GM12878 (cell line): Measurements from ENCODE around the gene LRP1B. TPM values are rescaled to one million over a fixed set of nuclear protein-coding genes. Genes with fewer than 3 reads are reported as not detected.

ENCODE experiments used
- ATAC-seq: fragments of 200-7000 bp; cut with Tn5 transposase; 3 replicates; pipeline ENCODE4 v1.9.1; 2020; ENCODE audit warnings: mild to moderate bottlenecking, moderate library complexity
- BruUV-seq: library from RNA; stranded (reverse); fragments of 400-500 nt; replicated peaks from 2 replicates; lab custom pipeline; 2021; lab: Mats Ljungman, UMichigan
- CTCF ChIA-PET: fragments of 300-600 bp; sonication (Branson Sonifier 250); formaldehyde crosslinking; extraction: SDS; loops from one replicate; lab custom pipeline; 2021; ENCODE audit warnings: inconsistent platforms; lab: Yijun Ruan, JAX
- POLR2A ChIA-PET: fragments of 350-600 bp; formaldehyde crosslinking; extraction: SDS; loops from one replicate; lab custom pipeline; 2021; ENCODE audit warnings: inconsistent platforms; lab: Charles Lee
- RAD21 ChIA-PET: fragments of 300-600 bp; sonication (Branson Sonifier 250); formaldehyde crosslinking; loops from one replicate; lab custom pipeline; 2023; ENCODE audit warnings: antibody characterized with exemption; ENCODE audit not compliant: unreplicated experiment; lab: Charles Lee
- SMC1A ChIA-PET: fragments of 300-600 bp; sonication (Branson Sonifier 250); formaldehyde crosslinking; loops from one replicate; lab custom pipeline; 2023; ENCODE audit not compliant: unreplicated experiment, uncharacterized antibody; lab: Charles Lee
- DNase-seq: peaks from one replicate; pipeline ENCODE4 v3.0.0-alpha.2; 2011; ENCODE audit warnings: low read depth, low spot score
- FAIRE-seq: peaks from 3 replicates; lab custom pipeline; 2011; peaks lifted over from hg19 to GRCh38; lab: Jason Lieb, UNC
- H2AFZ ChIP-seq: 2 replicates; pipeline ENCODE4 v1.6.0; 2011; ENCODE audit warnings: low read depth, low read length, control low read depth; ENCODE audit not compliant: control insufficient read depth
- H3K27ac ChIP-seq: 2 replicates; pipeline ENCODE4 v1.5.1; 2011; ENCODE audit warnings: control low read depth; ENCODE audit not compliant: control insufficient read depth, insufficient read depth
- H3K27me3 ChIP-seq, 2 experiments: replicated peaks in 1 of 2; 2 replicates each; pipeline versions ENCODE4 v1.6.0 to v1.6.1; 2011; ENCODE audit warnings: low read length in 1 of 2; ENCODE audit not compliant: control insufficient read depth in 2 of 2, insufficient read depth in 2 of 2
- H3K36me3 ChIP-seq, 2 experiments: 2 replicates each; pipeline ENCODE4 v1.5.1; 2011; ENCODE audit warnings: low read length in 1 of 2; ENCODE audit not compliant: control insufficient read depth in 2 of 2, insufficient read depth in 2 of 2
- H3K4me1 ChIP-seq: 2 replicates; pipeline ENCODE4 v1.6.1; 2011; ENCODE audit warnings: mild to moderate bottlenecking, low read length, moderate library complexity, mixed read lengths; ENCODE audit not compliant: control insufficient read depth, insufficient read depth
- H3K4me2 ChIP-seq: 2 replicates; pipeline ENCODE4 v1.6.0; 2011; ENCODE audit warnings: control low read depth; ENCODE audit not compliant: control insufficient read depth, insufficient read depth
- H3K4me3 ChIP-seq: fragments of 200-600 bp; sonication (generic); 2 replicates; pipeline ENCODE4 v1.5.1; 2016
- H3K79me2 ChIP-seq: 2 replicates; pipeline ENCODE4 v1.6.0; 2011; ENCODE audit warnings: low read length; ENCODE audit not compliant: control insufficient read depth, insufficient read depth
- H3K9ac ChIP-seq: 2 replicates; pipeline ENCODE4 v1.8.0; 2011; ENCODE audit warnings: low read length, control low read depth, mixed read lengths; ENCODE audit not compliant: control insufficient read depth, insufficient read depth
- H3K9me3 ChIP-seq: replicated peaks from 3 replicates; pipeline ENCODE4 v1.5.1; 2011; ENCODE audit warnings: mild to moderate bottlenecking, low read length; ENCODE audit not compliant: control insufficient read depth, insufficient read depth
- H4K20me1 ChIP-seq: 2 replicates; pipeline ENCODE4 v1.6.0; 2011; ENCODE audit not compliant: control insufficient read depth, insufficient read depth
- CEBPZ ChIP-seq: fragments of 150-350 bp; IDR thresholded peaks from 2 replicates; pipeline ENCODE4 v1.6.1; 2016; ENCODE audit warnings: low read depth, low read length
- CREB1 ChIP-seq: IDR thresholded peaks from 2 replicates; pipeline ENCODE4 v1.6.1; 2012; ENCODE audit warnings: low read depth, mild to moderate bottlenecking, inconsistent platforms
- MEF2A ChIP-seq: IDR thresholded peaks from 2 replicates; pipeline ENCODE4 v1.6.1; 2011; ENCODE audit warnings: low read depth, mild to moderate bottlenecking, low read length, moderate library complexity; ENCODE audit not compliant: insufficient read depth
- PML ChIP-seq: IDR thresholded peaks from 2 replicates; pipeline ENCODE4 v1.6.1; 2012; ENCODE audit warnings: low read length, inconsistent platforms
- RBBP5 ChIP-seq: fragments of 200-600 bp; sonication (generic); conservative IDR thresholded peaks from 2 replicates; pipeline ENCODE4 v1.6.1; 2016
- STAT1 ChIP-seq: fragments of 450-650 bp; conservative IDR thresholded peaks from 2 replicates; pipeline ENCODE4 v1.6.1; 2014; ENCODE audit warnings: antibody characterized with exemption, mild to moderate bottlenecking
- ZNF207 ChIP-seq: fragments of 450-650 bp; IDR thresholded peaks from 2 replicates; pipeline ENCODE4 v1.6.1; 2014; ENCODE audit warnings: antibody characterized with exemption, mild to moderate bottlenecking, borderline replicate concordance
- ZNF384 ChIP-seq: IDR thresholded peaks from 2 replicates; pipeline ENCODE4 v1.6.1; 2012; ENCODE audit warnings: low read depth, mild to moderate bottlenecking, low read length, improper control_type of control experiment, borderline replicate concordance
- WGBS: methylation state at CpG from one replicate; pipeline ENCODE4 v1.1.6; 2016; ENCODE audit warnings: low lambda C conversion rate; ENCODE audit not compliant: insufficient replicate concordance, insufficient coverage; ENCODE audit errors: missing lambda C conversion rate; 5-methylcytosine and 5-hydroxymethylcytosine counted together
- in situ Hi-C: fragments of 300-500 bp; cut with MboI; formaldehyde crosslinking; loops from 9 replicates; pipeline ENCODE4 v1.14.3; 2018; ENCODE audit warnings: mixed read lengths
- intact Hi-C: fragments of 100-400 bp; cut with micrococcal nuclease; formaldehyde crosslinking; loops from one replicate; pipeline ENCODE4 v1.14.2; 2022; ENCODE audit not compliant: unreplicated experiment
- polyA plus RNA-seq, 11 experiments: library from polyadenylated mRNA; depleted of rRNA in 4 of 11; unstranded in 6 of 11; stranded (reverse) in 5 of 11; fragments of >200 nt; fragmentation: Nextera tagmentation in 4 of 11; fragmentation: Illumina TruSeq in 1 of 11; extraction: Ambion mirVana in 4 of 11; extraction: Trizol in 1 of 11; gene quantifications; 1 replicate in 1 of 11; 2 replicates in 10 of 11; pipeline versions ENCODE4 v1.2.1 to v1.2.3, GENCODE V29; 2011 to 2016; ENCODE audit warnings: inconsistent platforms in 2 of 11, missing spikeins in 2 of 11, low read depth in 1 of 11
- total RNA-seq, 4 experiments: library from RNA; depleted of rRNA in 3 of 4; stranded (reverse); fragments of >200 nt in 3 of 4; fragmentation: Illumina TruSeq in 1 of 4; extraction: Trizol in 1 of 4; gene quantifications; 2 replicates each; pipeline versions ENCODE4 v1.2.1 to v1.2.3, GENCODE V29; 2013 to 2021

LRP1B gene
- total and polyA plus RNA-seq, 10 of the 15 experiments (the other 5 are each of a cell fraction or from before 2014, with no cell fraction given), result under 0.01 to 0.06 (median 0.03) TPM; not detected in 5

- no peak for TF ChIP-seq ZNF207
- TF ChIP-seq MEF2A, result no peak
- WGBS, result 5% methylated on average over 3 of the region's 3 CpGs
- no peak overlapping the region for H2AFZ ChIP-seq
- intact Hi-C loops, result no loop called here
- BruUV-seq, result no TSS peak
- no peak for FAIRE-seq
- no peak for DNase-seq
- H3K9ac ChIP-seq, result no peak overlapping the region
- no peaks in the 10 kb centered on the region for H3K79me2 ChIP-seq
- no peaks in the 10 kb centered on the region for H3K27me3 ChIP-seq
- POLR2A ChIA-PET, result no interaction called here
- CTCF ChIA-PET, result interaction anchor here (1.3 kb wide), 1 partner anchor 9 kb away, joined by 5 read pairs; no protein-coding TSS in a partner anchor
- no peak for ATAC-seq
- SMC1A ChIA-PET, result no interaction called here
- no peak overlapping the region for H3K4me2 ChIP-seq
- H3K4me3 ChIP-seq, result no peak overlapping the region
- RAD21 ChIA-PET, result no interaction called here
- in situ Hi-C loops, result no loop called here
- H4K20me1 ChIP-seq, result no peaks in the 10 kb centered on the region
- no peaks in the 10 kb centered on the region for H3K9me3 ChIP-seq
- no peak overlapping the region for H3K27ac ChIP-seq
- H3K4me1 ChIP-seq, result no peaks in the 10 kb centered on the region
- no peaks in the 10 kb centered on the region for H3K36me3 ChIP-seq
Observed at GRCh38 chr2:141639809-141640208, 491.0 kb downstream of the LRP1B start.

GRCh38 chr2:141633132-141633531 lies 497.7 kb downstream of the LRP1B start:
- DNase-seq, result no peak
- no peaks in the 10 kb centered on the region for H3K9me3 ChIP-seq
- ATAC-seq, result no peak
- H3K4me2 ChIP-seq, result no peak overlapping the region
- in situ Hi-C loops, result no loop called here
- SMC1A ChIA-PET, result no interaction called here
- H2AFZ ChIP-seq, result no peak overlapping the region
- FAIRE-seq, result no peak
- no peaks in the 10 kb centered on the region for H3K36me3 ChIP-seq
- H4K20me1 ChIP-seq, result no peaks in the 10 kb centered on the region
- no TSS peak for BruUV-seq
- no peaks in the 10 kb centered on the region for H3K4me1 ChIP-seq
- H3K4me3 ChIP-seq, result no peak overlapping the region
- POLR2A ChIA-PET, result no interaction called here
- H3K27me3 ChIP-seq, result no peaks in the 10 kb centered on the region
- RAD21 ChIA-PET, result no interaction called here
- no peak overlapping the region for H3K9ac ChIP-seq
- H3K79me2 ChIP-seq, result no peaks in the 10 kb centered on the region
- TF ChIP-seq RBBP5 (no peak), CREB1 (no peak), CEBPZ (no peak), PML (no peak), ZNF384 (no peak), STAT1 (no peak)
- TF ChIP-seq, all 136 proteins: peak for 0
- CTCF ChIA-PET, result no interaction called here
- no peak overlapping the region for H3K27ac ChIP-seq
- intact Hi-C loops, result no loop called here
